Measurements from ENCODE around the gene NECAB2. TPM values are rescaled to one million over a fixed set of nuclear protein-coding genes. Genes with fewer than 3 reads are reported as not detected.

NECAB2 gene
- polyA plus RNA-seq, 2 of the 4 experiments (the other 2 are of a cell fraction), result 1.1 to 1.4 TPM

GRCh38 chr16:83923581-83924365, 44.3 kb upstream of the NECAB2 start:
- ChIA-PET CTCF (interaction anchor here (0.6 to 17.0 kb wide), 4 partner anchors 24 to 559 kb away, joined by 3 to 175 read pairs (median 41); partner anchors contain the start of gene OSGIN1), POLR2A (no interaction called here)
- WGBS (ENCODE audit: missing lambda C conversion rate), result 81% methylated on average over 25 of the region's 31 CpGs
- Histone ChIP-seq H3K9me3 (no peaks in the 10 kb centered on the region), H3K4me2 (no peak overlapping the region), H3K27ac (no peak overlapping the region), H3K4me1 (peaks cover 6% of the 10 kb centered on the region), H3K4me3 (no peak overlapping the region)
- TF ChIP-seq SMC3 (IDR thresholded peaks at IDR 0.05), result no peak
- no peak for TF ChIP-seq BHLHE40 (IDR thresholded peaks at IDR 0.05; ENCODE audit: low read depth, low read length)
- TF ChIP-seq EHF (CRISPR knock-in tag; IDR thresholded peaks at IDR 0.05), result no peak
- no peak for TF ChIP-seq MAX (IDR thresholded peaks at IDR 0.05)
- TF ChIP-seq CTCF (IDR thresholded peaks at IDR 0.05), result no peak
- TF ChIP-seq GATA3 (IDR thresholded peaks at IDR 0.05; ENCODE audit: borderline replicate concordance), result no peak
- TF ChIP-seq FOSL2 (IDR thresholded peaks at IDR 0.05), result no peak
- no peak for TF ChIP-seq FOSL2 (CRISPR knock-in tag; IDR thresholded peaks at IDR 0.05)
- TF ChIP-seq ESRRA (IDR thresholded peaks at IDR 0.05; ENCODE audit: borderline replicate concordance, low read length), result no peak
- TF ChIP-seq E2F6 (IDR thresholded peaks at IDR 0.05; ENCODE audit: borderline replicate concordance, low read depth), result no peak
- TF ChIP-seq RCOR1 (IDR thresholded peaks at IDR 0.05; ENCODE audit: low read depth, low read length), result no peak
- no peak for TF ChIP-seq FOSB (CRISPR knock-in tag; IDR thresholded peaks at IDR 0.05)
- no peak for TF ChIP-seq CBX2 (IDR thresholded peaks at IDR 0.05; ENCODE audit: borderline replicate concordance, low read depth)
- TF ChIP-seq BCL3 (IDR thresholded peaks at IDR 0.05), result no peak
- no peak for TF ChIP-seq TFCP2L1 (CRISPR knock-in tag; IDR thresholded peaks at IDR 0.05)
- TF ChIP-seq HEYL (CRISPR knock-in tag; IDR thresholded peaks at IDR 0.05), result no peak
- no peak for TF ChIP-seq JUNB (IDR thresholded peaks at IDR 0.05)
- FAIRE-seq, result no peak
- DNase-seq (ENCODE audit: low read depth in 1 of 2, low spot score in 1 of 2), result no peak
- ATAC-seq, result no peak

GRCh38 chr16:83924686-83925085, 43.4 kb upstream of the NECAB2 start:
- DNase-seq (ENCODE audit: low read depth in 1 of 2, low spot score in 1 of 2) (no peak), ATAC-seq (no peak), FAIRE-seq (no peak)
- ChIA-PET POLR2A (no interaction called here), CTCF (interaction anchor here (0.6 to 17.0 kb wide), 6 partner anchors 19 to 558 kb away, joined by 3 to 175 read pairs (median 12); partner anchors contain the start of gene OSGIN1)
- 71% methylated on average over 13 of the region's 13 CpGs for WGBS (ENCODE audit: missing lambda C conversion rate)
- peaks cover 6% of the 10 kb centered on the region for H3K4me1 ChIP-seq
- no peak for TF ChIP-seq EHF (CRISPR knock-in tag; IDR thresholded peaks at IDR 0.05)
- TF ChIP-seq NFE2L2 (conservative IDR thresholded peaks at IDR 0.05; ENCODE audit: low read length), result no peak
- no peak for TF ChIP-seq ZFP36 (IDR thresholded peaks at IDR 0.05; ENCODE audit: borderline replicate concordance, partially characterized antibody)
- TF ChIP-seq ELK1 (IDR thresholded peaks at IDR 0.05; ENCODE audit: low read depth, low read length), result no peak
- no peak overlapping the region for H3K27ac ChIP-seq
- no peak overlapping the region for H3K4me3 ChIP-seq
- no peaks in the 10 kb centered on the region for H3K9me3 ChIP-seq
- H3K4me2 ChIP-seq, result no peak overlapping the region

Data from A549 (cell line).